Measurements from ENCODE around the gene HECTD4.

HECTD4 gene

DNA sequence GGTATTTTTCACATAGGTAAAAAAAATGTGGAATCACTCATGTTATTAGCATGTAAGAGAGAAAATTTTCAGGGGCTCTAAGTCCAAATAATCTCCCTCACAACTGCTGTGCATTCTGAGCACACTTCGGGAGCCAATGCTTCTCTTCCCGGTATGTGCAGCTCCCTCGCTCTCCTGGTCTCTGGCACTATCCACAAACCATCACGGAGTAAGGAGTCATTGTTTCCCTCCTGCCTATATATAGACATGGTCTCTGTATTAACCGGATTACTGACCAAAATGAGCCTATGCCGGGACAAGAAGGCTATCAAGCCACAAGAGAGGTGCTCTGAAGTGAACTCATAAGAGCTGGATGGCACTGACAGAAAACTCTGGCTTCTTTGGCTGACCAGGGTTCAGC, 13.4 kb downstream of the HECTD4 start:
- H3K4me3 ChIP-seq (replicated peaks; ENCODE audit: low read depth, low read length) = no peak overlapping the region
- TF ChIP-seq, protein P1, sequence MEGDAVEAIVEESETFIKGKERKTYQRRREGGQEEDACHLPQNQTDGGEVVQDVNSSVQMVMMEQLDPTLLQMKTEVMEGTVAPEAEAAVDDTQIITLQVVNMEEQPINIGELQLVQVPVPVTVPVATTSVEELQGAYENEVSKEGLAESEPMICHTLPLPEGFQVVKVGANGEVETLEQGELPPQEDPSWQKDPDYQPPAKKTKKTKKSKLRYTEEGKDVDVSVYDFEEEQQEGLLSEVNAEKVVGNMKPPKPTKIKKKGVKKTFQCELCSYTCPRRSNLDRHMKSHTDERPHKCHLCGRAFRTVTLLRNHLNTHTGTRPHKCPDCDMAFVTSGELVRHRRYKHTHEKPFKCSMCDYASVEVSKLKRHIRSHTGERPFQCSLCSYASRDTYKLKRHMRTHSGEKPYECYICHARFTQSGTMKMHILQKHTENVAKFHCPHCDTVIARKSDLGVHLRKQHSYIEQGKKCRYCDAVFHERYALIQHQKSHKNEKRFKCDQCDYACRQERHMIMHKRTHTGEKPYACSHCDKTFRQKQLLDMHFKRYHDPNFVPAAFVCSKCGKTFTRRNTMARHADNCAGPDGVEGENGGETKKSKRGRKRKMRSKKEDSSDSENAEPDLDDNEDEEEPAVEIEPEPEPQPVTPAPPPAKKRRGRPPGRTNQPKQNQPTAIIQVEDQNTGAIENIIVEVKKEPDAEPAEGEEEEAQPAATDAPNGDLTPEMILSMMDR (IDR thresholded peaks at IDR 0.05; ENCODE audit: low read depth, low read length, missing control alignments) = no peak
- no peak for DNase-seq (ENCODE audit: extremely low read depth, low read depth)

DNA sequence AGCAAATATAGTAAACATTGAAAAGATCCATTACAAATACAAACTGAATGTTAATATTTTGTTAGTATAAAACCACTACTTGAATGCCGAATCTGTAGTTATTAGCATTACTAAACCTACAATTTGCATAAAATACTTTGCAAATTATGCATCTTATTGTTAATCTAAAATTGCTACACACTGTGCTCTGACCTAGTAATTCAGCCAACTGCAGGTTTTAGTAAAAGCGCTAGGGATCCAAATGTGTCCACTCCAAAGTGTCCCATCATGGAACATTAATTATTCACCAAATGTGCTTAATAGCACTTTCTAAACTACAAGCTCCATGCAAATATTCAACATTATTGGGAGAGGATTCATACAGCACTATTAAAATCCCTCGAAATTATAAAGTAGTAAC, 14.3 kb downstream of the HECTD4 start:
- no peak for DNase-seq (ENCODE audit: extremely low read depth, low read depth)
- H3K4me3 ChIP-seq (replicated peaks; ENCODE audit: low read depth, low read length) = no peak overlapping the region
- TF ChIP-seq, protein P1 (IDR thresholded peaks at IDR 0.05; ENCODE audit: low read depth, low read length, missing control alignments) = no peak

DNA sequence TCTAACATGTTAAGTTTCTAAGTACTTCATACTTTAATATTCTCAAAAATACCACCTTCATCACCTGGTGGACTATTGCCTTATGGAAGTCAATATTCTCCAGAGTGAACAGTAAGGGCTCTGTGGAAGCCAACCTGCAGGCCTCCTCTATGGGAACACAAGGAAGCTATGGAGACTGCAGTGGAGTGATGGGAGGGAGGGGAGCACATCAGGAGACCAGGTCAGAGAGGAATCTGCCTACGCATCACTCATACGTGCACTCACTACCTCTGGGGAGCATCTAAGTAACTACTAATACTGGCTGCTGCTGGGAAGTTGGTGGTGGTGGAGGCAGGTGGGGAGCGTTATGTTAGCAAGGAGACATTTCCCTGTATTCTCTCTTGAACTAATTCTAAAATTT, 19.9 kb downstream of the HECTD4 start:
- H3K4me3 ChIP-seq (replicated peaks; ENCODE audit: low read depth, low read length) = no peak overlapping the region
- TF ChIP-seq, protein P1 (IDR thresholded peaks at IDR 0.05; ENCODE audit: low read depth, low read length, missing control alignments) = no peak
- no peak for DNase-seq (ENCODE audit: extremely low read depth, low read depth)

DNA sequence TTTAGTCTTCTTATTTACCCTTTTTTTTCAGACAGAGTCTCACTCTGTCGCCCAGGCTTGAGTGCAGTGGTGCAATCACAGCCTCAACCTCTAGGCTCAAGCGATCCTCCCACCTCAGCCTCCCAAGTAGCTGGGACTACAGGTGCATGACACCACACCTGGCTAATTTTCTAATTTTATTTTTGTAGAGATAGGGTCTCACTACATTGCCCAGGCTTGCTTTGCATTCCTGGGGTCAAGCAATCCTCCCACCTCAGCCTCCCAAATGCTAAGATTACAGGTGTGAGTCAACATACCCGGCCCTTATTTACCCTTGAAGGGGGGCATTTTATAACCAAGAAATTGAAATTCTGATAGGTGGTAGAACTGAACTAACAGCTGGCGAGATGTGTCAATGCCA, 21.0 kb downstream of the HECTD4 start:
- no peak overlapping the region for H3K4me3 ChIP-seq (replicated peaks; ENCODE audit: low read depth, low read length)
- TF ChIP-seq, protein P1 (IDR thresholded peaks at IDR 0.05; ENCODE audit: low read depth, low read length, missing control alignments) = no peak
- no peak for DNase-seq (ENCODE audit: extremely low read depth, low read depth)

DNA sequence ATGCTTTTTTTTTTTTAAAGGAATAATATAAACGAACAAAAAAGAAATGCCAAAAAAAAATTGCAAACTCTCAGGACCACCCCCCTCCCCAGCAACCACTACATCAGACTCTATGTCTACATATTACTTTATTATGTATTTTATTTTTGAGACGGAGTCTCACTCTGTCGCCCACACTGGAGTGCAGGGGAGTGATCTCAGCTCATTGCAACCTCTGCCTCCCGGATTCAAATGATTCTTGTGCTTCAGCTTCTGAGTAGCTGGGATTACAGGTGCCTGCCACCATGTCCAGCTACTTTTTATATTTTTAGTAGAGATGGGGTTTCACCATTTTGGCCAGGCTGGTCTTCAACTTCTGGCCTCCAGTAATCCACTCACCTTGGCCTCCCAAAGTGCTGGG, 22.9 kb downstream of the HECTD4 start:
- no peak for DNase-seq (ENCODE audit: extremely low read depth, low read depth)

DNA sequence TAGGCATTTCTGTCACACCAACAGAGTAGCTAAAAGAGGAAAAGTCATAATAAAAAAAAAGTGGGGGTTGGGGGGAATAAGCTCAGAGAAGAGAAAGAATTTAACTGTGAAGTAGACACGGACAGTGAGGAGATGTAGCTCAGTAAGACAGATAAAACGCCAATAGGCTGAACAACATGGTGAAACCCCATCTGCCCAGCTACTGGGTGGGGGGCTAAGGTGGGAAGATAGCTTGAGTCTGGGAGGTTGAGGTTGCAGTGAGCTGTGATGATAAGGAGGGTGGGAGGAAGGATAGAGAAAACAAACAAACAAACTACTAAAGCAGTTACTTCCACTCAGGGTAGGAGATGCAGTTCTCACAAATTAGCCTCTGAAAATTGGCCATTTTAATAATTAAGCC, 25.0 kb downstream of the HECTD4 start:
- TF ChIP-seq, protein P1 (IDR thresholded peaks at IDR 0.05; ENCODE audit: low read depth, low read length, missing control alignments) = no peak
- no peak for DNase-seq (ENCODE audit: extremely low read depth, low read depth)
- no peak overlapping the region for H3K4me3 ChIP-seq (replicated peaks; ENCODE audit: low read depth, low read length)

More for the DNA sequence above, 22.9 kb downstream of the HECTD4 start:
- TF ChIP-seq, protein P1 (IDR thresholded peaks at IDR 0.05; ENCODE audit: low read depth, low read length, missing control alignments) = no peak
- H3K4me3 ChIP-seq (replicated peaks; ENCODE audit: low read depth, low read length) = no peak overlapping the region

DNA sequence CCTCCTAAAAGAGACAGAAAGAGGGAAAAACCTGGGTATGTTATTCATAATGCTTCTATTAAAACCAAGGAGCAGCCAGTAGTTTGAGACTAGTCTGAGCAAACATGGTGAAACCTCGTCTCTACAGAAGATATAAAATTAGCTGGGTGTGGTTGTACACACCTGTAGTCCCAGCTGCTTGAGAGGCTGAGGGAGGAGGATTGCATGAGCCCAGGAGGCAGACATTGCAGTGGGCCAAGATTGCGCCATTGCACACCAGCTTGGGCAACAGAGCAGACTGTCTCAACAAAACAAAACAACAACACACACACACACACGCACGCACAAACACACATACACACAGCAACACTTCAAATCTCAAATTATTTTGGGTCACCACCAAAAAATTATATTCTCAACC, 27.8 kb downstream of the HECTD4 start:
- no peak for DNase-seq (ENCODE audit: extremely low read depth, low read depth)
- TF ChIP-seq, protein P1 (IDR thresholded peaks at IDR 0.05; ENCODE audit: low read depth, low read length, missing control alignments) = no peak

More for the DNA sequence above, 27.8 kb downstream of the HECTD4 start:
- H3K4me3 ChIP-seq (replicated peaks; ENCODE audit: low read depth, low read length) = no peak overlapping the region

All from HFF-Myc (cell line).